ENCODE measurements around the gene DCBLD1. TPM values are rescaled to one million over a fixed set of nuclear protein-coding genes. Genes with fewer than 3 reads are reported as not detected.
A peak's percentile ranks its signal among the peaks of the same experiment; 100 is the strongest.

The DCBLD1 gene
- total and polyA plus RNA-seq, 2 of the 13 experiments (the other 11 are each of a cell fraction or from before 2014, with no cell fraction given) = 23.2 to 41.5 TPM

DNA sequence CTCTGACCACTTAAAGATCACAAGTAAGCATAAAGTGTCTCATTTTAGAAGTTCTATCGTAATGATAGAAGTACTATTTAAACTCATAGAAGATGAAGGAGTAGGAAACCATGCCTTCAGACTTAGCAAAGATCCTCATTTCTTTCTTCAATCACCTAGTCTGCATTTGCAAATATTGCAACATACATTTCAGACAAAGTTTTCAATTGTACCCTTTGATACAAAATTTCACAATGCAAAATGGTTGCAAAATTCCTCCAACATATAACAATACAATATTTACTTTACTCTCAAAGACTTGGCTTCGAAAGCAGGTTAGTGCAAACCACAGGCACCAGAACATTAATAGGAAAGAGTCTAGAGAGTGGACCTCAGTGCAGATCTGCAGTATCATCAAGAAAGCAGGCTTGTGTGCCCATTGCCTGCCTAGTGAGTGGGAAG is 40.6 kb upstream of the DCBLD1 start (continued):
- TF ChIP-seq, protein P1, sequence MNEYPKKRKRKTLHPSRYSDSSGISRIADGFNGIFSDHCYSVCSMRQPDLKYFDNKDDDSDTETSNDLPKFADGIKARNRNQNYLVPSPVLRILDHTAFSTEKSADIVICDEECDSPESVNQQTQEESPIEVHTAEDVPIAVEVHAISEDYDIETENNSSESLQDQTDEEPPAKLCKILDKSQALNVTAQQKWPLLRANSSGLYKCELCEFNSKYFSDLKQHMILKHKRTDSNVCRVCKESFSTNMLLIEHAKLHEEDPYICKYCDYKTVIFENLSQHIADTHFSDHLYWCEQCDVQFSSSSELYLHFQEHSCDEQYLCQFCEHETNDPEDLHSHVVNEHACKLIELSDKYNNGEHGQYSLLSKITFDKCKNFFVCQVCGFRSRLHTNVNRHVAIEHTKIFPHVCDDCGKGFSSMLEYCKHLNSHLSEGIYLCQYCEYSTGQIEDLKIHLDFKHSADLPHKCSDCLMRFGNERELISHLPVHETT (CRISPR knock-in tag; conservative IDR thresholded peaks at IDR 0.05) = no peak
- TF ChIP-seq ZNF839 (CRISPR knock-in tag; IDR thresholded peaks at IDR 0.05; ENCODE audit: borderline replicate concordance) (no peak), ZNF274 (CRISPR knock-in tag; IDR thresholded peaks at IDR 0.05) (no peak), HCFC1 (IDR thresholded peaks at IDR 0.05; ENCODE audit: low read depth, low read length) (no peak), ZNF292 (CRISPR knock-in tag; IDR thresholded peaks at IDR 0.05; ENCODE audit: borderline replicate concordance, low read depth) (no peak), ZNF629 (CRISPR knock-in tag; conservative IDR thresholded peaks at IDR 0.05) (peak; percentile 97), ISX (CRISPR knock-in tag; conservative IDR thresholded peaks at IDR 0.05) (no peak), ZNF557 (CRISPR knock-in tag; IDR thresholded peaks at IDR 0.05) (no peak), MTA3 (CRISPR knock-in tag; IDR thresholded peaks at IDR 0.05) (no peak), RFX5 (IDR thresholded peaks at IDR 0.05; ENCODE audit: low read depth, low read length) (no peak), ELF4 (CRISPR knock-in tag; IDR thresholded peaks at IDR 0.05; ENCODE audit: borderline replicate concordance) (no peak), POLR2AphosphoS2 (IDR thresholded peaks at IDR 0.05; ENCODE audit: low read depth, low read length) (no peak), HMGA1 (CRISPR knock-in tag; conservative IDR thresholded peaks at IDR 0.05) (no peak), IRX3 (CRISPR knock-in tag; IDR thresholded peaks at IDR 0.05; ENCODE audit: borderline replicate concordance, low read depth) (no peak), DMAP1 (CRISPR knock-in tag; IDR thresholded peaks at IDR 0.05) (0 out of 2 replicates have a peak, but pooled peaks have one; percentile 34), TGIF2 (CRISPR knock-in tag; IDR thresholded peaks at IDR 0.05) (0 out of 2 replicates have a peak, but pooled peaks have one; percentile 28), CREB1 (IDR thresholded peaks at IDR 0.05) (no peak), CREB1 (CRISPR knock-in tag; IDR thresholded peaks at IDR 0.05) (peak; percentile 52; the same call in 1 of the 2 replicates), ZNF619 (CRISPR knock-in tag; IDR thresholded peaks at IDR 0.05) (no peak), ZNF549 (CRISPR knock-in tag; IDR thresholded peaks at IDR 0.05) (no peak), SRSF9 (IDR thresholded peaks at IDR 0.05; ENCODE audit: borderline replicate concordance, insufficient read depth, low read depth, low read length, poor library complexity, severe bottlenecking) (no peak)
- TF ChIP-seq, protein P2, sequence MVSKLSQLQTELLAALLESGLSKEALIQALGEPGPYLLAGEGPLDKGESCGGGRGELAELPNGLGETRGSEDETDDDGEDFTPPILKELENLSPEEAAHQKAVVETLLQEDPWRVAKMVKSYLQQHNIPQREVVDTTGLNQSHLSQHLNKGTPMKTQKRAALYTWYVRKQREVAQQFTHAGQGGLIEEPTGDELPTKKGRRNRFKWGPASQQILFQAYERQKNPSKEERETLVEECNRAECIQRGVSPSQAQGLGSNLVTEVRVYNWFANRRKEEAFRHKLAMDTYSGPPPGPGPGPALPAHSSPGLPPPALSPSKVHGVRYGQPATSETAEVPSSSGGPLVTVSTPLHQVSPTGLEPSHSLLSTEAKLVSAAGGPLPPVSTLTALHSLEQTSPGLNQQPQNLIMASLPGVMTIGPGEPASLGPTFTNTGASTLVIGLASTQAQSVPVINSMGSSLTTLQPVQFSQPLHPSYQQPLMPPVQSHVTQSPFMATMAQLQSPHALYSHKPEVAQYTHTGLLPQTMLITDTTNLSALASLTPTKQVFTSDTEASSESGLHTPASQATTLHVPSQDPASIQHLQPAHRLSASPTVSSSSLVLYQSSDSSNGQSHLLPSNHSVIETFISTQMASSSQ (IDR thresholded peaks at IDR 0.05; ENCODE audit: low read depth) = peak; percentile 65; the same call in 1 of the 2 replicates
- TF ChIP-seq, protein P2 (CRISPR knock-in tag; IDR thresholded peaks at IDR 0.05; ENCODE audit: borderline replicate concordance) = peak; percentile 72; the same call in 1 of the 2 replicates
- TF ChIP-seq, protein P3, sequence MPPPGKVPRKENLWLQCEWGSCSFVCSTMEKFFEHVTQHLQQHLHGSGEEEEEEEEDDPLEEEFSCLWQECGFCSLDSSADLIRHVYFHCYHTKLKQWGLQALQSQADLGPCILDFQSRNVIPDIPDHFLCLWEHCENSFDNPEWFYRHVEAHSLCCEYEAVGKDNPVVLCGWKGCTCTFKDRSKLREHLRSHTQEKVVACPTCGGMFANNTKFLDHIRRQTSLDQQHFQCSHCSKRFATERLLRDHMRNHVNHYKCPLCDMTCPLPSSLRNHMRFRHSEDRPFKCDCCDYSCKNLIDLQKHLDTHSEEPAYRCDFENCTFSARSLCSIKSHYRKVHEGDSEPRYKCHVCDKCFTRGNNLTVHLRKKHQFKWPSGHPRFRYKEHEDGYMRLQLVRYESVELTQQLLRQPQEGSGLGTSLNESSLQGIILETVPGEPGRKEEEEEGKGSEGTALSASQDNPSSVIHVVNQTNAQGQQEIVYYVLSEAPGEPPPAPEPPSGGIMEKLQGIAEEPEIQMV (CRISPR knock-in tag; IDR thresholded peaks at IDR 0.05; ENCODE audit: low read depth) = no peak
- TF ChIP-seq, protein P4, sequence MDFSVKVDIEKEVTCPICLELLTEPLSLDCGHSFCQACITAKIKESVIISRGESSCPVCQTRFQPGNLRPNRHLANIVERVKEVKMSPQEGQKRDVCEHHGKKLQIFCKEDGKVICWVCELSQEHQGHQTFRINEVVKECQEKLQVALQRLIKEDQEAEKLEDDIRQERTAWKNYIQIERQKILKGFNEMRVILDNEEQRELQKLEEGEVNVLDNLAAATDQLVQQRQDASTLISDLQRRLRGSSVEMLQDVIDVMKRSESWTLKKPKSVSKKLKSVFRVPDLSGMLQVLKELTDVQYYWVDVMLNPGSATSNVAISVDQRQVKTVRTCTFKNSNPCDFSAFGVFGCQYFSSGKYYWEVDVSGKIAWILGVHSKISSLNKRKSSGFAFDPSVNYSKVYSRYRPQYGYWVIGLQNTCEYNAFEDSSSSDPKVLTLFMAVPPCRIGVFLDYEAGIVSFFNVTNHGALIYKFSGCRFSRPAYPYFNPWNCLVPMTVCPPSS (IDR thresholded peaks at IDR 0.05) = no peak
